PC-3 (cell line): ENCODE measurements around the gene SSU72. TPM values are rescaled to one million over a fixed set of nuclear protein-coding genes. Genes with fewer than 3 reads are reported as not detected.

ENCODE experiments used
- ATAC-seq: fragments of 200-7000 bp; cut with Tn5 transposase; 2 replicates; pipeline ENCODE4 v1.9.1; 2020; ENCODE audit warnings: mild to moderate bottlenecking, moderate library complexity
- BruUV-seq: library from RNA; stranded (reverse); fragments of 400-500 nt; replicated peaks from 2 replicates; lab custom pipeline; 2021; lab: Mats Ljungman, UMichigan
- CTCF ChIA-PET: fragments of 300-600 bp; sonication (Branson Sonifier 250); formaldehyde crosslinking; loops from one replicate; lab custom pipeline; 2022; ENCODE audit warnings: antibody characterized with exemption; lab: Charles Lee
- POLR2A ChIA-PET: fragments of 300-600 bp; sonication (Branson Sonifier 250); formaldehyde crosslinking; loops from one replicate; lab custom pipeline; 2022; ENCODE audit warnings: antibody characterized with exemption; ENCODE audit not compliant: unreplicated experiment; lab: Charles Lee
- DNase-seq: peaks from one replicate; pipeline ENCODE4 v3.0.0-alpha.2; 2015
- H2AFZ ChIP-seq: fragments of 300-600 bp; sonication (generic); 2 replicates; pipeline ENCODE4 v1.6.0; 2016; ENCODE audit warnings: antibody characterized with exemption, low read length
- H3F3A ChIP-seq: fragments of 300-600 bp; sonication (generic); one replicate; pipeline ENCODE4 v1.6.0; 2017; ENCODE audit warnings: antibody characterized with exemption, low read length, control low read depth, mild to moderate bottlenecking; ENCODE audit not compliant: unreplicated experiment
- H3K27ac ChIP-seq: fragments of 300-600 bp; sonication (generic); 2 replicates; pipeline ENCODE4 v1.5.1; 2016; ENCODE audit warnings: mild to moderate bottlenecking, low read length
- H3K27me3 ChIP-seq: fragments of 300-600 bp; sonication (generic); 2 replicates; pipeline ENCODE4 v1.6.1; 2016; ENCODE audit warnings: low read length, mixed read lengths
- H3K36me3 ChIP-seq: fragments of 300-600 bp; sonication (generic); 2 replicates; pipeline ENCODE4 v1.6.1; 2016; ENCODE audit warnings: low read depth, mixed run types, low read length, mixed read lengths
- H3K4me1 ChIP-seq: fragments of 300-600 bp; sonication (generic); 2 replicates; pipeline ENCODE4 v1.5.1; 2016; ENCODE audit warnings: low read length; ENCODE audit not compliant: insufficient read depth
- H3K4me2 ChIP-seq: fragments of 300-600 bp; sonication (generic); 2 replicates; pipeline ENCODE4 v1.6.0; 2016; ENCODE audit warnings: low read length
- H3K4me3 ChIP-seq: fragments of 300-600 bp; sonication (generic); 2 replicates; pipeline ENCODE4 v1.5.1; 2016; ENCODE audit warnings: mild to moderate bottlenecking, low read length, mixed read lengths
- H3K79me2 ChIP-seq: fragments of 300-600 bp; sonication (generic); 2 replicates; pipeline ENCODE4 v1.6.1; 2017; ENCODE audit warnings: low read length, mixed read lengths
- H3K9ac ChIP-seq: fragments of 300-600 bp; sonication (generic); 2 replicates; pipeline ENCODE4 v1.6.0; 2016; ENCODE audit warnings: mild to moderate bottlenecking, low read length
- H3K9me2 ChIP-seq: fragments of 300-600 bp; sonication (generic); replicated peaks from 2 replicates; pipeline ENCODE4 v1.6.1; 2016; ENCODE audit warnings: mixed run types, low read length, mixed read lengths
- H3K9me3 ChIP-seq: fragments of 300-600 bp; sonication (generic); 2 replicates; pipeline ENCODE4 v1.6.1; 2016; ENCODE audit warnings: low read length, mixed read lengths
- H4K20me1 ChIP-seq: fragments of 300-600 bp; sonication (generic); 2 replicates; pipeline ENCODE4 v1.6.1; 2016; ENCODE audit warnings: low read length, mixed read lengths
- CTCF ChIP-seq: fragments of 300-600 bp; sonication (generic); conservative IDR thresholded peaks from 2 replicates; pipeline ENCODE4 v1.5.1; 2017; ENCODE audit warnings: antibody characterized with exemption, low read depth, mild to moderate bottlenecking, low read length
- EZH2 ChIP-seq: fragments of 300-600 bp; sonication (generic); IDR thresholded peaks from one replicate; pipeline ENCODE4 v1.6.1; 2017; ENCODE audit warnings: antibody characterized with exemption, mild to moderate bottlenecking, low read length; ENCODE audit not compliant: unreplicated experiment
- EZH2phosphoT487 ChIP-seq: fragments of 300-600 bp; sonication (generic); IDR thresholded peaks from 2 replicates; pipeline ENCODE4 v1.6.1; 2018; ENCODE audit warnings: mild to moderate bottlenecking, antibody characterized with exemption, low read length, borderline replicate concordance
- intact Hi-C: fragments of 100-400 bp; cut with micrococcal nuclease; formaldehyde crosslinking; loops from 2 replicates; pipeline ENCODE4 v1.9.0; 2023
- total RNA-seq: library from RNA; depleted of rRNA; stranded (reverse); fragments of >200 nt; gene quantifications from 2 replicates; pipeline ENCODE4 v1.2.3, GENCODE V29; 2014

Gene SSU72
- total RNA-seq, 1 experiment from 2014 or later = 283 TPM

GRCh38 chr1:1547011-1547410, 27.7 kb downstream of the SSU72 start:
- TF ChIP-seq EZH2phosphoT487 (no peak), CTCF (no peak), EZH2 (no peak)
- H3K36me3 ChIP-seq = peaks cover 20% of the 10 kb centered on the region; the same call in 1 of the 2 replicates
- POLR2A ChIA-PET = no interaction called here
- no peaks in the 10 kb centered on the region for H3K27me3 ChIP-seq
- CTCF ChIA-PET = no interaction called here
- H3K9me3 ChIP-seq = no peaks in the 10 kb centered on the region
- no peaks in the 10 kb centered on the region for H3F3A ChIP-seq
- no peak overlapping the region for H2AFZ ChIP-seq
- H3K27ac ChIP-seq = no peak overlapping the region
- DNase-seq (no peak), ATAC-seq (no peak)
- no peaks in the 10 kb centered on the region for H3K9me2 ChIP-seq
- no peak overlapping the region for H3K4me3 ChIP-seq
- H3K79me2 ChIP-seq = peaks cover 24% of the 10 kb centered on the region
- no peaks in the 10 kb centered on the region for H3K4me1 ChIP-seq
- peaks cover 5% of the 10 kb centered on the region; the same call in 1 of the 2 replicates for H4K20me1 ChIP-seq
- no TSS peak for BruUV-seq
- intact Hi-C loops = no loop called here
- H3K4me2 ChIP-seq = no peak overlapping the region
- H3K9ac ChIP-seq = no peak overlapping the region

GRCh38 chr1:1545946-1546737, 28.5 kb downstream of the SSU72 start:
- H4K20me1 ChIP-seq = peaks cover 5% of the 10 kb centered on the region; the same call in 1 of the 2 replicates
- H3K4me2 ChIP-seq = no peak overlapping the region
- no peak overlapping the region for H2AFZ ChIP-seq
- peaks cover 27% of the 10 kb centered on the region; the same call in 1 of the 2 replicates for H3K36me3 ChIP-seq
- H3K27ac ChIP-seq = no peak overlapping the region
- no peak for ATAC-seq
- POLR2A ChIA-PET = no interaction called here
- no TSS peak for BruUV-seq
- intact Hi-C loops = no loop called here
- no peak overlapping the region for H3K4me3 ChIP-seq
- CTCF ChIA-PET = no interaction called here
- TF ChIP-seq CTCF (no peak), EZH2 (no peak), EZH2phosphoT487 (no peak)
- no peaks in the 10 kb centered on the region for H3F3A ChIP-seq
- H3K9me2 ChIP-seq = no peaks in the 10 kb centered on the region
- no peaks in the 10 kb centered on the region for H3K27me3 ChIP-seq
- H3K9ac ChIP-seq = no peak overlapping the region
- DNase-seq = no peak
- H3K79me2 ChIP-seq = peaks cover 16% of the 10 kb centered on the region
- H3K9me3 ChIP-seq = no peaks in the 10 kb centered on the region
- H3K4me1 ChIP-seq = no peaks in the 10 kb centered on the region

GRCh38 chr1:1544544-1544943, 30.1 kb downstream of the SSU72 start:
- no peak overlapping the region for H2AFZ ChIP-seq
- no peak overlapping the region for H3K9ac ChIP-seq
- H3K79me2 ChIP-seq = peaks cover 5% of the 10 kb centered on the region; the same call in 1 of the 2 replicates
- H3K27me3 ChIP-seq = no peaks in the 10 kb centered on the region
- H4K20me1 ChIP-seq = no peaks in the 10 kb centered on the region
- peaks cover 31% of the 10 kb centered on the region; the same call in 1 of the 2 replicates for H3K36me3 ChIP-seq
- H3K4me2 ChIP-seq = no peak overlapping the region
- no TSS peak for BruUV-seq
- no peaks in the 10 kb centered on the region for H3K9me3 ChIP-seq
- no peak for DNase-seq
- no peaks in the 10 kb centered on the region for H3K4me1 ChIP-seq
- POLR2A ChIA-PET = no interaction called here
- no peak overlapping the region for H3K4me3 ChIP-seq
- H3K27ac ChIP-seq = no peak overlapping the region
- H3F3A ChIP-seq = no peaks in the 10 kb centered on the region
- TF ChIP-seq CTCF = no peak
- ATAC-seq = no peak
- H3K9me2 ChIP-seq = no peaks in the 10 kb centered on the region
- intact Hi-C loops = no loop called here
- CTCF ChIA-PET = no interaction called here
